C4-2B (cell line): ENCODE data around the gene HIVEP3.

Experiments
- H3K27ac ChIP-seq: fragments of 450-650 bp; 2 replicates; pipeline ENCODE4 v1.5.1; 2017
- CTCF ChIP-seq: fragments of 450-650 bp; conservative IDR thresholded peaks from 2 replicates; pipeline ENCODE4 v1.5.1; 2017; ENCODE audit warnings: mild to moderate bottlenecking
- ZFX ChIP-seq: fragments of 450-650 bp; IDR thresholded peaks from 2 replicates; pipeline ENCODE4 v1.6.1; 2017

Gene HIVEP3

GRCh38 chr1:41611068-41611931 lies 307.4 kb downstream of the HIVEP3 start:
- no peak overlapping the region for H3K27ac ChIP-seq
- TF ChIP-seq ZFX (no peak), CTCF (no peak)

DNA sequence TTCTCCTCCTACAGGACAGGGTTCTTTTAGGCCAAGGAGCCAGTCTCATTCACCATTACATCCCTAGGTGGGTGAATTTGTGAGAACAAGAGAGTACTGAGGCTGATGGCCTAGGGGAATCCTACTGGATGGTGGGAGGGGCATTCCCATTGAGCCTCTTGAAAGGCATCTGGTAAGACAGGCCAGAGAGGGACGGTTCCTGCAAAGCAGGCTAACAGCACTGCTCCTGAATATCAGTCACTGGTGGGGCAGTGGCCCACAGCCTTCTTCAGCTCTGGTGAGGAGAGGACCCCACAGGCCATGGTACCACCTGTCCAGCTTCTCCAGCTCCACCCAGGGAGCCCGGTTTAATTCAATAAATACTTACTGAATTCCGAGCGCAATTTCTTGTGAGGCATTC lies 308.4 kb downstream of the HIVEP3 start:
- no peak for TF ChIP-seq ZFX
- no peak for TF ChIP-seq CTCF
- no peak overlapping the region for H3K27ac ChIP-seq

DNA sequence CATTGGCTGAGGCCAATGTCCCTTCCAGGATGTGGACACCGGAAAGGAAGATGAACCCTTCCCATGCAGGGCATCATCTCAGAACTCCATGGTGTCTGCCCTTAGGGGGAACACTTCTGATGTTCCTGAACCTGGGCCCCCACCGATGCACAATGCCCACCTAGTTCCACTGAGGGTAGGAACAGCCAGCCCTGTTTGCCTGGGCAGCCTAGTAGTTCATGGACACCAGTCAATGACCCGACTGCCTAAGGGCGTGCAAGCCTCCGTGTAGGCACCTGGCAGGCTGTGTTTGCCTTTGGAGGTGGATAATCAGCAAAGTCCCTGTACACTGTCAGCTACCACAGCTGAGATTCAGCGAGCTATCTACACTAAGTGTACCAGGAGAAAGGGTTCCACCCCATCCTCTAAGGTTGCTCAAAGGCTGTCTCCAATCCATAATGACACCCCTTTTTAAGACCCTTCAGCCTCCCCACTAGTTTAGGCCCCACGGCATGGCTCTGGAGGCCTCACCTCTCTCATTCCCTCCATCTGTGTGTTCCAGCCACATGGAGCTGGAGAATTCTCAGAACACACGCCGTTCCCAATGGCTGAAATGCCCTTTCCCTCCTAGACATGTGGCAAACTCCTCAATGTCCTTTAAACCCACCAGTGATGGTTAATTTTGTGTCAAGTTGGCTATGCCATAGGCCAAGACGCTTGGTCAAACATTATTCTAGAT lies 309.4 kb downstream of the HIVEP3 start:
- H3K27ac ChIP-seq = no peak overlapping the region
- no peak for TF ChIP-seq CTCF
- no peak for TF ChIP-seq ZFX

DNA sequence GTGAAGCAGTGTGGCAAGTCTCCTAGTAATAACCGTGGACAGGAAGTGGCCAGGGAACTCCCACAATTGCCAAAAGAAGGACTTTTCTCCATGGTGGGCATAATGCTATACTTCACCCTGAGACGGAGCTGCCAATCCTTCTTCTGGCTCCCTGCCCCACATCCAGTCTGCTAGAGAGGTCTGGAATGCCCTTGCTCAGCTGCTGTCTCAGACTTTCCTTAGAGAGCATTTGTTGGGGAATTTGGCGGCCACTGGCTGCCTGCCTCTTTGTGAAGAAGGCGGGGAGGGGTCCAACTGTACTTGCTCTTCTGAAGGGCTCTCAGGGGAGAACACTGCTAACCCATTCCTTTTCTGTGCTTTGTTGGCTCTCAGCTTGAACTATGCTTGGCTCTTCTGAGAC lies 310.5 kb downstream of the HIVEP3 start:
- H3K27ac ChIP-seq = no peak overlapping the region
- no peak for TF ChIP-seq CTCF
- no peak for TF ChIP-seq ZFX

DNA sequence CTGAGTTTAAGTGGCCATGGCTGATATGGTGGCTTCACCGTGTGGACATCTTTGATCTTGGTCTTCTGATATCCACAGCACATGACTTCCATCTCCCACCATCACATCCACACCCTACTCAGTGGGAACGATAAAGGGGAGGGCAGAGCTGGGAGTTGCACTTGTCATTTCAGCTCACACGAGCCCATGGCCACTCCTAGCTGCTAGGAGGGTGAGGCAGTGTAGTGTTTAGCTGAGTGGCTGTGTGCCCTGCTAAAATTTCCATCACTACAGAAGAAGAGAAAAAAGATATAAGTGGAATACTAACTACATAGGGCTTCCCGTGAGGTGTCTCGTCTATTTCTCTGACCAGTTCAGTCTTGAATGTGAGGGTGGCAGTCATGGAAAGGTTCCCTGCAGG lies 310.9 kb downstream of the HIVEP3 start:
- TF ChIP-seq CTCF (no peak), ZFX (no peak)
- no peak overlapping the region for H3K27ac ChIP-seq

GRCh38 chr1:41599912-41600311 lies 318.8 kb downstream of the HIVEP3 start:
- H3K27ac ChIP-seq = no peak overlapping the region
- TF ChIP-seq ZFX (no peak), CTCF (peak; percentile 62)

GRCh38 chr1:41598325-41598724 lies 320.4 kb downstream of the HIVEP3 start:
- no peak for TF ChIP-seq ZFX
- no peak for TF ChIP-seq CTCF
- no peak overlapping the region for H3K27ac ChIP-seq
